Measurements from ENCODE around the gene DOC2B. TPM values are rescaled to one million over a fixed set of nuclear protein-coding genes. Genes with fewer than 3 reads are reported as not detected.

The DOC2B gene
- total RNA-seq, 4 donors from 2014 or later: 4.2 to 29.7 (median 6.1) TPM

DNA sequence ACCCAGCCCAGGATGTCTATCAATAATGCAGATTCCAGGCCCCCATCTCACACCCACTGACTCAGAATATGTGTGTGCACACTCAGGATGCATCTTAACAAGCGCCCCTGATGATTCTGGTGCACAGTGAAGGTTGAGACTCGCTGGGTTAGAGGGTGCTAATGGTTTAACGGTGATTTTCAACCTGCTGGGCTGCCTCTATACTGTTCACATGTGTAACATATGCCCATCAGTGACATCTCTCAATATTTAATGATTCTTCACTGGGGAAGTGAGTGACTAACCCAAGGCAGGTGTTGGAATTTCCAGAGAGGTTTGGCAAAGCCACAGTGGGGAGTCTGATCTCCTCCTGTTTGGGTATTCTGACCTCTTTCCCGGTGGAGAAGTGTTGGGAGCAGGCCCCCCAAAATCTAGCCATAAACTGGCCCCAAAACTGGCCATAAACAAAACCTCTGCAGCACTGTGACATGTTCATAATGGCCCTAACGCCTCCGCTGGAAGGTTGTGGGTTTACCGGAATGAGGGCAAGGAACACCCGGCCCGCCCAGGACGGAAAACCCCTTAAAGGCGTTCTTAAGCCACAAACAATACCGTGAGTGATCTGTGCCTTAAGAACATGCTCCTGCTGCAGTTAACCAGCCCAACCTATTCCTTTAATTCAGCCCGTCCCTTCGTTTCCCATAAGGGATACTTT lies 4.1 kb upstream of the DOC2B start:
- Histone ChIP-seq H3K9me3 (no peaks in the 10 kb centered on the region), H3K36me3 (no peaks in the 10 kb centered on the region), H3K4me1 (peaks cover 0 to 10% (median 3%) of the 10 kb centered on the region in 4 donors), H3K27me3 (peaks cover 0 to 9% of the 10 kb centered on the region in 2 donors), H3K27ac (no peak overlapping the region), H3K4me3 (no peak overlapping the region)
- TF ChIP-seq POLR2A (IDR thresholded peaks at IDR 0.05): no peak
- TF ChIP-seq, protein P1, sequence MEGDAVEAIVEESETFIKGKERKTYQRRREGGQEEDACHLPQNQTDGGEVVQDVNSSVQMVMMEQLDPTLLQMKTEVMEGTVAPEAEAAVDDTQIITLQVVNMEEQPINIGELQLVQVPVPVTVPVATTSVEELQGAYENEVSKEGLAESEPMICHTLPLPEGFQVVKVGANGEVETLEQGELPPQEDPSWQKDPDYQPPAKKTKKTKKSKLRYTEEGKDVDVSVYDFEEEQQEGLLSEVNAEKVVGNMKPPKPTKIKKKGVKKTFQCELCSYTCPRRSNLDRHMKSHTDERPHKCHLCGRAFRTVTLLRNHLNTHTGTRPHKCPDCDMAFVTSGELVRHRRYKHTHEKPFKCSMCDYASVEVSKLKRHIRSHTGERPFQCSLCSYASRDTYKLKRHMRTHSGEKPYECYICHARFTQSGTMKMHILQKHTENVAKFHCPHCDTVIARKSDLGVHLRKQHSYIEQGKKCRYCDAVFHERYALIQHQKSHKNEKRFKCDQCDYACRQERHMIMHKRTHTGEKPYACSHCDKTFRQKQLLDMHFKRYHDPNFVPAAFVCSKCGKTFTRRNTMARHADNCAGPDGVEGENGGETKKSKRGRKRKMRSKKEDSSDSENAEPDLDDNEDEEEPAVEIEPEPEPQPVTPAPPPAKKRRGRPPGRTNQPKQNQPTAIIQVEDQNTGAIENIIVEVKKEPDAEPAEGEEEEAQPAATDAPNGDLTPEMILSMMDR (IDR thresholded peaks at IDR 0.05): no peak
- DNase-seq: no peak

DNA sequence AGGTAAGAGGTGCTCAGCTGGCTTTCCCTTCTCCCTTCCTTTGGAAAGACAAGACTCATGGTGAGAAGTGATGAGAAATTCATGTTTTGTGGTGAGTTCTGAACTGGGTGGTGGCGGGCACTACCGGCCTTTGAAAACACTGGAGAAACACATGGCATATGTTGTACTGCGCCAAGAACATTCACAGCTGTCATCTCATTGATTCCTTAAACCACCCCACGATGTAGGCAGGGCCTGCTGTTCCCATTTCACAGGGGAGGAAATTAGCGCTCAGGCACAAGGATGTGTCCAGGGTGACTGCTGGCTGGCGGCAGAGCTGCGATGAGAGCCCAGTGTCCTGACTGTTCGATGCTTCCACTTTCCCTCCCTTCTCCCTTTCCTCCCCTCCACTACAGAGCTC lies 1.6 kb upstream of the DOC2B start:
- peaks cover 0 to 20% of the 10 kb centered on the region in 2 donors for H3K27me3 ChIP-seq
- no peak overlapping the region for H3K4me3 ChIP-seq
- no peak for DNase-seq
- no peaks in the 10 kb centered on the region for H3K9me3 ChIP-seq
- peaks cover 0 to 20% (median 5%) of the 10 kb centered on the region in 4 donors for H3K4me1 ChIP-seq
- H3K36me3 ChIP-seq: no peaks in the 10 kb centered on the region
- TF ChIP-seq, protein P1 (IDR thresholded peaks at IDR 0.05): no peak
- TF ChIP-seq POLR2A (IDR thresholded peaks at IDR 0.05): no peak
- no peak overlapping the region for H3K27ac ChIP-seq

DNA sequence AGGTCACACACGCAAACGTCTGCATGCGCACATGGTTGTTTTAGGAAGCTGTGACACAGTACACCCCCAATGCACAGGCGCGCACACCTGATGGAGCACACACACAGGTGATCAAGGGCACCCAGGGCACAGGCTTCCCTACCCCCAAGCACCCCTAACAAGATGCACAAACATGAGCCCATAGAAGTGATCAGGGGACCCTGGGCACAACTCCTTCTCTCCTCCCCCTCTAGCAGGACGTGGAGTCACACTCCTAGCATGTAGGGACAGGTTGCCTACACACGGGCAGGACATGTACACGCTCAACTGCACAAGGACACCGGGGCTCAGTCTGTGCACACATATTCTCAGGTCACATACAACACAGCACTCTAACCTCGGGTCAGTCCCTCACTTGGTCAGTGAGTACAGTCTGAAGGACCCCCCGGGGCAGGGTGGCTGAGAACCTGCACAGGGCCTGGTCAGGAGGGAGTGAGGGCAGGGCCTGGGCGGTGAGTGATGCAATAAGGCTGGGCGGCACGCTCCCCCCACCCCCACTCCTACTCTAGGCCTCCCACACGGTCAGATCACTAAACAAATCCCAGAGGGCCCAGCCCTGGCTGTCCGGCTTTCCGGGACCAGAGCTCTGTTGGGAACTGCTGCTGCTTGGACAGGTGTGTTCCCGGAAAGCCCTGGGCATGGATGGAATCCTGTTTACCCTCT lies 751 bp upstream of the DOC2B start:
- no peak for DNase-seq
- peaks cover 0 to 20% of the 10 kb centered on the region in 2 donors for H3K27me3 ChIP-seq

DNA sequence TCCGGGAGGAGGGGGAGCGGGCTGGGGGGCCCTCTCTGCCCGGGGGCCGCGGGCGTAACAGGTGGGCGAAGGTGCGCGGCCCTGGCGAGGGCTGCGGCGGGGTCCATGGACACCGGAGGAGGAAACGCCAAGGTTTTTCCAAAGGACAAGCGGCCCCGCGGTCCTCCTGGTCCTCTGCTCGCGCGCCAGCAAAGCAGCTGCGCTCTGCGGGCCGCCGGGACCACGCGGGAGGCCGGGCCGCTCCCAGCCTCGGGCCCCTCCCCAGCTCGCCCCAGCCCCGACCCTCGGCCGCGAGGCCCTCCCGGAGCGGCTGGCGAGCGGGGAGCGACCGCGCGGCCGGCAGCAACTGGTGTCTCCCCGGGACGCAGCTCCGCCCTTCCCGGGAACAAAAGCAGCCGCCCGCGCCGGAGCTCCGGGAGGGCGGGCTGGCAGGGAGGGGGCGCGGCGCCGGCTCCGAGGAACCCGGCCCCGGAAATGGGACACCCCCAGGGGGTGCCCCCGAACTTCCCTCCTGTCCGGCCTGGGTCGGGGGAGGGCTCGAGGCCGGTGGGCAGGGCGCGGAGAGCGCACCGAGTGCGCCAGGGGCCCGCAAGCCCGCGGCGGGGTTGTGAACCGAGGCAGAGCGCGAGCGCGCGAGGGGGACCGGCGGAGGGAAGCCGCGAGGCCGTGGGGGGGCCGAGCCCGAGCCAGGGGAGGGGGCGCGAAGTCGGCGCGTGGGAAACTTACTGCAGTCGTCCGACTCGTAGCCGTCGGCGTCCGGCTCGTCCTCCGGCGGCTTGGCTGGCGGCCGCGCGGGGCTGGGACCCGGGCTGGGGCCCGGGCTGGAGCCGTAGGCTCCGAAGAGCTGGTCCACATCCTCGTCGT lies 837 bp downstream of the DOC2B start:
- Histone ChIP-seq H3K27ac (peak overlapping the region in 3 of 4 donors; percentile 25 to 50 (median 43)), H3K9me3 (no peaks in the 10 kb centered on the region), H3K27me3 (peaks cover 0 to 20% of the 10 kb centered on the region in 2 donors), H3K4me3 (peak overlapping the region; percentile 8 to 50 (median 37)), H3K36me3 (no peaks in the 10 kb centered on the region), H3K4me1 (peaks cover 0 to 20% (median 5%) of the 10 kb centered on the region in 4 donors)
- TF ChIP-seq POLR2A (IDR thresholded peaks at IDR 0.05): no peak
- TF ChIP-seq, protein P1 (IDR thresholded peaks at IDR 0.05): no peak
- no peak for DNase-seq

More for the DNA sequence above, 751 bp upstream of the DOC2B start:
- H3K27ac ChIP-seq: peak overlapping the region in 1 of 4 donors; percentile 31
- H3K4me3 ChIP-seq: peak overlapping the region in 2 of 4 donors; percentile 39 to 44
- peaks cover 0 to 20% (median 5%) of the 10 kb centered on the region in 4 donors for H3K4me1 ChIP-seq
- no peaks in the 10 kb centered on the region for H3K36me3 ChIP-seq
- no peak for TF ChIP-seq POLR2A (IDR thresholded peaks at IDR 0.05)
- TF ChIP-seq, protein P1 (IDR thresholded peaks at IDR 0.05): no peak
- no peaks in the 10 kb centered on the region for H3K9me3 ChIP-seq

DNA sequence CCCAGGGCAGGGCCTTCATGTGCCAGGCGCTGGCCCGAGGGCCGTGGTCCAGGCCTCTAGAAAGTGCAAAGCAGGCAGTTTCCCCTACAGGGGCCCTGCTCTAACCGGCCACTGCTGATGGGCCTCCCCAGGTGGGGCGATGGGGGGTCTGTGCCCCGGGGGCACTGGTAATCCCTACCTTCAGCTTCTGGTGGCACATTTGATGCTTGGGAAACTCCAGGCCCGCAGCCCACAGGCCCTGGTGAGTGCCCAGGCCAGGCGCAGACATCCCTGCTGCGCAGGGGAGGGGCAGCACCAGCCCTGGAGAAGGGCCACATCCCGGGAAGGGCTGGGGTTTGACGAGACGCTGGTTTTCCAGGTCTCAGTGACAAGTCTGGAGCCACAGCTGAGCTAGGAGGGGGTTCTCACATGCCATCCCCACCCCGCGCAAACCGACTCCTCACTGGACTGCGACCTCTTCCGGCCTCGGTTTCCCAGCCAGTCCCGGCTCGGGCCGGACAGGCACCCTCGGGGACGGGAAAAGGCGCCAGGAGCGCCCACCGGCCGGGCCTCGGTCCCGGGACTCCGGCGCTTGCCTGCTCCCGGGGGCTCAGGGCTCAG lies 1.6 kb downstream of the DOC2B start:
- peaks cover 0 to 20% (median 5%) of the 10 kb centered on the region in 4 donors for H3K4me1 ChIP-seq
- H3K9me3 ChIP-seq: no peaks in the 10 kb centered on the region
- TF ChIP-seq, protein P1 (IDR thresholded peaks at IDR 0.05): no peak
- TF ChIP-seq POLR2A (IDR thresholded peaks at IDR 0.05): no peak
- H3K27me3 ChIP-seq: peaks cover 0 to 20% of the 10 kb centered on the region in 2 donors
- no peaks in the 10 kb centered on the region for H3K36me3 ChIP-seq
- H3K27ac ChIP-seq: peak overlapping the region in 2 of 4 donors; percentile 25 to 50
- no peak for DNase-seq
- H3K4me3 ChIP-seq: peak overlapping the region in 3 of 4 donors; percentile 24 to 50 (median 50)
